PC-3 (cell line): ENCODE results near the gene TOPBP1. TPM values are rescaled to one million over a fixed set of nuclear protein-coding genes. Genes with fewer than 3 reads are reported as not detected.

Source experiments
- ATAC-seq: fragments of 200-7000 bp; cut with Tn5 transposase; 2 replicates; pipeline ENCODE4 v1.9.1; 2020; ENCODE audit warnings: mild to moderate bottlenecking, moderate library complexity
- BruUV-seq: library from RNA; stranded (reverse); fragments of 400-500 nt; replicated peaks from 2 replicates; lab custom pipeline; 2021; lab: Mats Ljungman, UMichigan
- CTCF ChIA-PET: fragments of 300-600 bp; sonication (Branson Sonifier 250); formaldehyde crosslinking; loops from one replicate; lab custom pipeline; 2022; ENCODE audit warnings: antibody characterized with exemption; lab: Charles Lee
- POLR2A ChIA-PET: fragments of 300-600 bp; sonication (Branson Sonifier 250); formaldehyde crosslinking; loops from one replicate; lab custom pipeline; 2022; ENCODE audit warnings: antibody characterized with exemption; ENCODE audit not compliant: unreplicated experiment; lab: Charles Lee
- DNase-seq: peaks from one replicate; pipeline ENCODE4 v3.0.0-alpha.2; 2015
- H2AFZ ChIP-seq: fragments of 300-600 bp; sonication (generic); 2 replicates; pipeline ENCODE4 v1.6.0; 2016; ENCODE audit warnings: antibody characterized with exemption, low read length
- H3F3A ChIP-seq: fragments of 300-600 bp; sonication (generic); one replicate; pipeline ENCODE4 v1.6.0; 2017; ENCODE audit warnings: antibody characterized with exemption, low read length, control low read depth, mild to moderate bottlenecking; ENCODE audit not compliant: unreplicated experiment
- H3K27ac ChIP-seq: fragments of 300-600 bp; sonication (generic); 2 replicates; pipeline ENCODE4 v1.5.1; 2016; ENCODE audit warnings: mild to moderate bottlenecking, low read length
- H3K27me3 ChIP-seq: fragments of 300-600 bp; sonication (generic); 2 replicates; pipeline ENCODE4 v1.6.1; 2016; ENCODE audit warnings: low read length, mixed read lengths
- H3K36me3 ChIP-seq: fragments of 300-600 bp; sonication (generic); 2 replicates; pipeline ENCODE4 v1.6.1; 2016; ENCODE audit warnings: low read depth, mixed run types, low read length, mixed read lengths
- H3K4me1 ChIP-seq: fragments of 300-600 bp; sonication (generic); 2 replicates; pipeline ENCODE4 v1.5.1; 2016; ENCODE audit warnings: low read length; ENCODE audit not compliant: insufficient read depth
- H3K4me2 ChIP-seq: fragments of 300-600 bp; sonication (generic); 2 replicates; pipeline ENCODE4 v1.6.0; 2016; ENCODE audit warnings: low read length
- H3K4me3 ChIP-seq: fragments of 300-600 bp; sonication (generic); 2 replicates; pipeline ENCODE4 v1.5.1; 2016; ENCODE audit warnings: mild to moderate bottlenecking, low read length, mixed read lengths
- H3K79me2 ChIP-seq: fragments of 300-600 bp; sonication (generic); 2 replicates; pipeline ENCODE4 v1.6.1; 2017; ENCODE audit warnings: low read length, mixed read lengths
- H3K9ac ChIP-seq: fragments of 300-600 bp; sonication (generic); 2 replicates; pipeline ENCODE4 v1.6.0; 2016; ENCODE audit warnings: mild to moderate bottlenecking, low read length
- H3K9me2 ChIP-seq: fragments of 300-600 bp; sonication (generic); replicated peaks from 2 replicates; pipeline ENCODE4 v1.6.1; 2016; ENCODE audit warnings: mixed run types, low read length, mixed read lengths
- H3K9me3 ChIP-seq: fragments of 300-600 bp; sonication (generic); 2 replicates; pipeline ENCODE4 v1.6.1; 2016; ENCODE audit warnings: low read length, mixed read lengths
- H4K20me1 ChIP-seq: fragments of 300-600 bp; sonication (generic); 2 replicates; pipeline ENCODE4 v1.6.1; 2016; ENCODE audit warnings: low read length, mixed read lengths
- CTCF ChIP-seq: fragments of 300-600 bp; sonication (generic); conservative IDR thresholded peaks from 2 replicates; pipeline ENCODE4 v1.5.1; 2017; ENCODE audit warnings: antibody characterized with exemption, low read depth, mild to moderate bottlenecking, low read length
- EZH2 ChIP-seq: fragments of 300-600 bp; sonication (generic); IDR thresholded peaks from one replicate; pipeline ENCODE4 v1.6.1; 2017; ENCODE audit warnings: antibody characterized with exemption, mild to moderate bottlenecking, low read length; ENCODE audit not compliant: unreplicated experiment
- EZH2phosphoT487 ChIP-seq: fragments of 300-600 bp; sonication (generic); IDR thresholded peaks from 2 replicates; pipeline ENCODE4 v1.6.1; 2018; ENCODE audit warnings: mild to moderate bottlenecking, antibody characterized with exemption, low read length, borderline replicate concordance
- intact Hi-C: fragments of 100-400 bp; cut with micrococcal nuclease; formaldehyde crosslinking; loops from 2 replicates; pipeline ENCODE4 v1.9.0; 2023
- total RNA-seq: library from RNA; depleted of rRNA; stranded (reverse); fragments of >200 nt; gene quantifications from 2 replicates; pipeline ENCODE4 v1.2.3, GENCODE V29; 2014

The TOPBP1 gene
- total RNA-seq, 1 experiment from 2014 or later = 42.4 TPM

GRCh38 chr3:133676336-133677118, 14.8 kb upstream of the TOPBP1 start:
- ChIA-PET POLR2A (no interaction called here), CTCF (no interaction called here)
- BruUV-seq = no TSS peak

GRCh38 chr3:133675631-133676335, 14.0 kb upstream of the TOPBP1 start:
- H3K27ac ChIP-seq = no peak overlapping the region
- no peaks in the 10 kb centered on the region for H3K79me2 ChIP-seq
- no peaks in the 10 kb centered on the region for H3K9me2 ChIP-seq
- no peaks in the 10 kb centered on the region for H3F3A ChIP-seq
- TF ChIP-seq EZH2 (no peak), EZH2phosphoT487 (no peak), CTCF (no peak)
- no peak overlapping the region for H2AFZ ChIP-seq
- intact Hi-C loops = no loop called here
- no peak for ATAC-seq
- H3K4me1 ChIP-seq = no peaks in the 10 kb centered on the region
- no peak for DNase-seq
- H3K27me3 ChIP-seq = no peaks in the 10 kb centered on the region
- no peaks in the 10 kb centered on the region for H3K9me3 ChIP-seq
- no peaks in the 10 kb centered on the region for H3K36me3 ChIP-seq
- H3K4me2 ChIP-seq = no peak overlapping the region
- no peak overlapping the region for H3K9ac ChIP-seq
- ChIA-PET POLR2A (no interaction called here), CTCF (no interaction called here)
- BruUV-seq = no TSS peak
- H3K4me3 ChIP-seq = no peak overlapping the region
- H4K20me1 ChIP-seq = no peaks in the 10 kb centered on the region

More at GRCh38 chr3:133676336-133677118, 14.8 kb upstream of the TOPBP1 start:
- Histone ChIP-seq H2AFZ (no peak overlapping the region), H4K20me1 (no peaks in the 10 kb centered on the region), H3K27ac (no peak overlapping the region), H3K9ac (no peak overlapping the region), H3K9me2 (no peaks in the 10 kb centered on the region), H3F3A (no peaks in the 10 kb centered on the region), H3K9me3 (no peaks in the 10 kb centered on the region), H3K4me3 (no peak overlapping the region), H3K36me3 (no peaks in the 10 kb centered on the region), H3K27me3 (no peaks in the 10 kb centered on the region), H3K4me2 (no peak overlapping the region), H3K4me1 (no peaks in the 10 kb centered on the region), H3K79me2 (no peaks in the 10 kb centered on the region)
- no peak for ATAC-seq
- intact Hi-C loops = no loop called here
- TF ChIP-seq EZH2 (no peak), CTCF (no peak), EZH2phosphoT487 (no peak)
- no peak for DNase-seq
